IPS DF 19.7 (cell line): Measurements from ENCODE around the gene ADGRD1.
"Not testable (repeated sequence)": the region's sequence is repeated elsewhere in the genome, so short reads cannot be mapped to it uniquely, and the experiment has no call there.

ENCODE experiments used
- DNase-seq: peaks from one replicate; pipeline ENCODE4 v3.0.0-alpha.2; 2013; ENCODE audit warnings: low read depth, low spot score

ADGRD1 gene

DNA sequence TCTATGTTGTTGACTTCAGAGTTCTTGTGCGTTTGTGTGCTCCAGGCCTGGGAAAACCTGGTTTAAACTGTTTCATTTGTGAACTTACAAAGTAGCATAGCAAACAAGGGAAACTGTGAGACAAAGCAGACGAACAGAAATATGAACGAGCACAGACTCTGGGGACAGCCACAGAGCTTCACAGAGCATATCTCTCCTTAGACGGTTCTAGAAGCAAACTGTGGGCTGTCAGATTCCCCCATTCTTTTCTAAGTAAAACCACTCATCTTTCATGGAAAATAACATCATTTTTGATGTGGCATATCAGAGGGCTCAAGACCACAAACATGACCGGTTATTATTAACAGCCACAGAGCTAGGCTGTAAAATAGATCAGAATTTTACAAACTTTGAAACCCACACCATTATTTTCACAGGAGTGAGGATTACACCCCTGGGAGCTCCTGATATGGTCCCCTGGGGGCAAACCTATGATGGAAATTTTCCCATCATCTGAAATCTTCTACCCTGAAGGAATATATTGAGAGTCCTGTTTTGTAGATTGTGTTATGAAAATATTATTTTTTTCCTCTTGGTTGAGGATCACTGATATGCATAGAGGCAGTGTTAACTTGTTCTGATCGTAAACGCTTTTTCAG lies 102.0 kb downstream of the ADGRD1 start:
- DNase-seq = no peak

- no peak for DNase-seq
These were observed 102.9 kb downstream of the ADGRD1 start for GRCh38 chr12:131056626-131057025.

DNA sequence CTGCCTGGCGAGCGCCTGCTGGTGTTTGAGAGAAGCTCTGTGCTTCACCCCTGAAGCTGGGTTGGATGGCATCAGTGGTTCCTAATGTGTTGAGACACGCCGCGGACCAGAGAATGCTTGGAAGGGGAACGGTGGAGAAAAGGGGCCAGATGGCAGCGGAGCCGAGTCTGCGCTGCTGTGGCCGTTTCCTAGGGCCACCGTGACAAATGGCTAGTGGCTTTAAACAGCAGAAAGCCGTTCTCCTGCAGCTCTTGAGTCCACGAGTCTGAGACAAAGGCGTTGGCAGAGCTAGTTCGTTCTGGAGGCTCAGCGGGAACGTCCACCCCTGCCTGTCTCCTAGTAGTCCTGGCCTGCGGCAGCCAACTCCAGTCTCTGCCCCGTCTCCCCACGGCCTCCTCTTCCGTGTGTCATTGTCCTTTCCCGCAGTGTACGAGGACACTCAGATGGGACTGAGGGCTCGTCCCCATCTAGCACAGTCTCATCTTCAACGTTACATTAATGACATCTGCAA lies 103.6 kb downstream of the ADGRD1 start:
- DNase-seq = no peak

- no peak for DNase-seq
These were observed 104.2 kb downstream of the ADGRD1 start for GRCh38 chr12:131057722-131058515.

- no peak for DNase-seq
These were observed 105.0 kb downstream of the ADGRD1 start for GRCh38 chr12:131058700-131059099.

- no peak for DNase-seq
These were observed 106.5 kb downstream of the ADGRD1 start for GRCh38 chr12:131060011-131060703.

- no peak for DNase-seq
These were observed 107.5 kb downstream of the ADGRD1 start for GRCh38 chr12:131061041-131061806.

DNA sequence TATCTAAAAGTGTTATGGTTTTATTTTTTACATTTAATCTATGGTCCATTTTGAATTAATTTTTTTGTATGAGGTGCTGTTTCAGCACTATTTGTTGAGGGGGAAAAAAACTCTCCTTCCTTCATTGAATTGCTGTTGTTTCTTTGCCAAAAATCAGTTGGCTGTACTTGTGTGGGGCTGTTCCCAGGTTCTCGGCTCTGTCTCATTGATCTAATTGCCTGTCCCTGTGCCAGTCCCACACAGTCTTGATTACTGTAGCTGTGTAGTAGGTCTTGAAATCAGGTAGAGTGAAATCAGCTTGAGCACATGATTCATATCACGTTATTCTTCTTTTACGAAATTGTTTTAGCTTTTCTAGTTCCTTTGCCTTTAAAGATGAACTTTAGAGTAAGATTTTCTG lies 109.7 kb downstream of the ADGRD1 start:
- DNase-seq = no peak

DNA sequence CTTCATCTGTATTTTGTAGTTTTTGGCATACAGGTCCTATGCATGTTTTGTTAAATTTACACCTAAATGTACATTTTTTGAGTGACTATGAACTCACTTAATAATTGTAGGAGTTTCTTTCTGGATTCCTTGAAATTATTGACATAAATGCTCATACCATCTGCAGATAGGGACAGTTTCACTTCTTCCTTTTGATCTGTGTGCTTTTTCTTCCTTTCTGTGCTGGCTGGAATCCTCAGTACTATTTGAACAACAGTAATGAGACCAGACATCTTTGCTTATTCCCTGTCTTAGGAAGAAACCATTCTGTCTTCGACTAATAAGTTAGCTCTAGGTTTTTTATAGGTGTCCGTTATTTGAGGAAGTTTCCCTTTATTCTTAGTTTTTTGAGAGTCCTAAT lies 110.3 kb downstream of the ADGRD1 start:
- no peak for DNase-seq

DNA sequence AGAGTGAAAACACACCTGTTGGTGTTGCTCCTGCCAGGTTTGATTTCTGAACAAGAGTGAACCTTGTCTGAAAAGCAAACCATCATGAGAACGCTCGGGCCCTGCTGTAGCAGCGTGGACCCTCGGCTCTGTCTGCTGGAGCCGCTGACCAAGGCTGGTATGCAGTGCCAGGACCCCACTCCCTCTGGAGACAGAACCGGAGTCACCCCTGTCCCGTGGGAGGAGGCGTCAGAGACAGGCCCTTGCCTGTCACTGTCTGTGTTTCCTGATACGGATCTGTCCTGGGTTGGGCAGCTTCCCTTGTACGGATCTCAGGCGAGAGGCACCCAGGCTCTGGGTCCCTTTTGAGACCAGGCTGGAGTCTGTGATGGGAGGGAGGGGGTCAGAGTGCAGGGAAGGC lies 111.6 kb downstream of the ADGRD1 start:
- no peak for DNase-seq

DNA sequence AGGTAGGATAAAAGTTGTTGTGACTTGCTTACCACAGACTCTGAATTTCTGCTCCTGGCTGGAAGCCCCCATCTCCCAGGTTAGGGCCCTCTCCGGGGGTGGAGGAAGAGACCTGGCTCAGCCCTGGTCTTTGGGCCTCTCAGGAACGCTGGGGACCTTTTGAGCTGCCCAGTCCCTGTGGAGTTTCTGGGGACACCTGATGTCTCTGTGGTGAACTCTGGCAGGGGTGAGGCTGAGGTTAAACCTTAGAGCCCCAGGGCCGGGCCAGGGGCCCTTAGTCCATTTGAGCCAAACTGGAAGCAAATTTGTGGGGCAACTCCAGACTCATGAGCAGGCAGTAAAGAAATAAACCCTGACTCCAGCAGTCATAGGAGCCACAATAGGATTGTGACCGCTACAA lies 112.1 kb downstream of the ADGRD1 start:
- DNase-seq = no peak

DNA sequence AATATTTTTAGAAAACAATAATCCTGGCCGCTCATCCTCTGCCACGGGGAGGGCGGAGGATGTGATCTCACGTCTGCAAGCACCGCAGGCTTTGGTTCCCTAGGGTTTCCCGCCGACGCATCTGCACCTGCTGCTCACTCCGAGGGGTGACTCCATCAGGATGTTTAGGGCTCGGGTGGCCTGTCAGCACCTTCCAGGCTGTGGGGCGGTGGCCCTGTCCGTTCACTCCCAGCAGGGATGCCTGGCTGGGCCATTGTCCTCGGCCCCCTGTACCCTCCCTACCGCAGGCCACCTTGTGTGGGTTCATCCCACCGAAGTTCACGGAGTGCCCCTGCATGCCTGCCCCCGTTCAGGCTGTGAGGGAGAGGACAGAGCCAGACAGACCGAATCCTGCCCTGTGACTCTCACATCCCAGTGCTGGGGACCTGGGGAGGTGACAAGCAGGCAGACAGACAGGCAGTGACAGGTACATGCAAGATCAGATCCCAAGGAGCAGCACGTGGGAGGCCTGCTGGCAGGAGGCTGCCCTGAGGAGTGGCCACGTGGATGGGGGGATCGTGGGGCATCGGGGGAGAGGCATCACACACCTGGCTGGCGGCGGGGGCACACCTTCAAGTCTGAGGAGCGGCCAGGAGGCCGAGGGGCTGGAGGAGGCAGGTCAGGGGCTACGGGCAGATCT lies 112.6 kb downstream of the ADGRD1 start:
- DNase-seq = no peak

DNA sequence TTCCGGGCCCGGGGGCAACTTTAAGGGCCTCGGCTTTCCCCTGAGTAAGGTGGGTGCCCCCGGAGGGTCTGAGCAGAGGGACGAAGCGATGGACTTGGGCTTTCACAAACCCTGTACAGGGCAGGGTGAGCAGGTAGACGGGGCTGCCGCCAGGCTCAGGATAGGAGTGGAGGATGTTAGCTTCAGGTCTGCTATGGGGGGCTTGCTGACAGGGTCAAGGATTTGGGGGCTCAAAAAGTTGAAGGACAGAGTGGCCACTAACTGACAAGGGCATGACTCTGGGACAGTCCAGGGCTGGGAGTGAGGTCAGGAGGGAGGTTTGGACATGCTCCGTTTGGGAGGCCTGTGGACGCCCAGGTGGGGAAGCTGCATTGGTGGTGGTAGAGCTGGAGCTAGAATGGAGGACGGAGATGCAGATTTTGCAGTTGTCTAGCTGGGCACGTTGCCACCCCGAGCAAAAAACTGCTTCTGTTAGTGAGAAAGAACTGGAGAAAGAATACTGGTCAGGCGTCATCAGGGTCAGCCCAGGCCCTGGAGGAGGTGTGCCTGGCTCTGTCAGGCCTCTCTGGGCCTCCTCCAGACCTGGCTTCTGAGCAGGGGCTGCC lies 113.3 kb downstream of the ADGRD1 start:
- no peak for DNase-seq

GRCh38 chr12:131067981-131068851 lies 114.5 kb downstream of the ADGRD1 start:
- DNase-seq = no peak

DNA sequence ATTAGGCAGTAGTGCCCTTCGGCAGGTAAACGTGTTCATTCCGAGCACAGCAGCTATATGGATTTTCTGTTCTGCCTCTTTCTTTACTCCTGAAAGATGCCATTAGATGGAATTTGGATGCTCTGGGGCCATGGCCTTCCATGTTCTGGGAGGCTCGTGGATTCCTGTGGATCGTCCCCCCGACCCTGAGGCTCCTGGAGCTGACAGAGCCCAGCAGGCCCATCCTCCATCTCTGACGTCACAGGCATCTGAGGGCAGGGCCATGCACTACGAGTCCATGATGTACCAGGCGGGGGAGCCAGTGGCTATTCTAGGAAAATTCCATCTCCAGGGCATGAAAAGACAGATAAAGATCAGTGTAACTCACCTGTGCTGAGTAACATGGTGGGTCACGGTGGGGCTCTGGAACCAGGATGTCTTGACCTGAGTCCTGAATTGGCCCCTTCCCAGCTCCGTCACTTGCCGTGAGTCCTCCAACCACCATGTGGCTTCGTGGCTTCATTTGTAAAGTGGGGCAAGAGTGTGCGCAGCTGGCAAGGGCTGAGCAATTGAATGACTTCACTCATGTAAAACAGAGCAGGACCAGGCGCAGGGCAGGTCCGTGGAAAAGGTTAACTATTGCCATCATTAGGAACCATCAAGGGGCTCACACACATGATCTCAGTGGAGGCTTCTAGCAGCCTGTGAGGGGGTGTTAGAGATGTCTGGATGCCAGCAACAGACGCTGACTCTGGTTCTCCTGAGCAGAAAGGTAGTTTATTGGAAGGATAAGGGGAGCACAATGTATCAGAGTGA lies 115.4 kb downstream of the ADGRD1 start:
- not testable (repeated sequence) for DNase-seq

GRCh38 chr12:131070136-131070535 lies 116.4 kb downstream of the ADGRD1 start:
- not testable (repeated sequence) for DNase-seq

- not testable (repeated sequence) for DNase-seq
These were observed 117.0 kb downstream of the ADGRD1 start for GRCh38 chr12:131070668-131071067.

- not testable (repeated sequence) for DNase-seq
These were observed 117.6 kb downstream of the ADGRD1 start for GRCh38 chr12:131071234-131071820.
